NCI-H748 (cell line): ENCODE measurements around the gene LY9.
"Not testable (repeated sequence)": the region's sequence is repeated elsewhere in the genome, so short reads cannot be mapped to it uniquely, and the experiment has no call there.

Experiments
- DNase-seq: peaks from one replicate; lab custom pipeline; 2025; ENCODE audit not compliant: unreplicated experiment; lab: John Stamatoyannopoulos, UW

The LY9 gene

GRCh38 chr1:160863061-160863773 is 67.2 kb downstream of the LY9 start:
- no peak for DNase-seq

DNA sequence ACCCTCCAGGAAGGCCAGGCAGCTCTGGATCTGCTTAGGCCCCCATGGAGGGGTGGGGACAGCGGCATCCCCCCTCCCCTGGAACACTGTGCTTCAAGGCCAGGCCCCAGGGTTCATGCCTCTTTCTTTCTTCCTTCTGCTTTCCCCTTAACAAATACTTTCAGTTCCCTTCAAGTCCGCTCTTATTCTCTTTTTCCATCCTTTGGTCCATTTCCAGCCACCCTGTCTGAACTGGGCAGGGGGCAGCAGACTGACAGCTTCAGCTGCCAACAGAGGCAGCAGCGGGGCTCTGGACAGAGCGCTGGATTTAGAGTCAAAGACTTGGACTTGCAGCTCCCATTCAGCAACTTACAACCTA is 67.8 kb downstream of the LY9 start:
- DNase-seq = no peak

- DNase-seq = no peak
Observed at GRCh38 chr1:160864173-160864572, 68.2 kb downstream of the LY9 start.

GRCh38 chr1:160865337-160865736 is 69.4 kb downstream of the LY9 start:
- no peak for DNase-seq

GRCh38 chr1:160866001-160866694 is 70.2 kb downstream of the LY9 start:
- DNase-seq = no peak

DNA sequence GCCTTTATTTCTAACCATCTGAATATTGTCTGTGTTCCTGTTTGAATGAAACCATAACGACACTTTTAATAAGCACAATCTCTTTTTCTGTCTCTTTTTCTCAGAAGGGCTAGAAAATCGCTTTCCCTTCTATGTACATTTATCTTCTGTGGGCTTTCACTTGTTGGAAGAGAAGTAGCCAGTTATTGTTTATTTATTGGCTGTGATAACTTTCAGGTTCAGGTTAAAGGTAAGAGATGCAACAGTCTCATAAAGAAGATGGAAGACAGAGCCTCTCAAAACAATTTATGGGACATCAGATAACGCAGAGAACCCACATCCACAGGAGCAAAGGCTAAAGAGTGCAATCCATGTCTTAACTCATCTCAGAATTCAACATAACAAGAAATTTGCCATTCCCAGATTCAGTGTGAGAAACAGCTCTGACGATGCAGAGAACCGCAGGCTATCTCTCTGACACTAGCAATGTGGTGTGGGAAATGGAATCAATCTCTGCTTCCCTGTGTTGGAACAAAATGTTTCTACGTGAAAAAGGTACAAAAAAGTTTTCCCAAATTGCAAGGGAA is 70.8 kb downstream of the LY9 start:
- no peak for DNase-seq

GRCh38 chr1:160867651-160868050 is 71.7 kb downstream of the LY9 start:
- DNase-seq = not testable (repeated sequence)

DNA sequence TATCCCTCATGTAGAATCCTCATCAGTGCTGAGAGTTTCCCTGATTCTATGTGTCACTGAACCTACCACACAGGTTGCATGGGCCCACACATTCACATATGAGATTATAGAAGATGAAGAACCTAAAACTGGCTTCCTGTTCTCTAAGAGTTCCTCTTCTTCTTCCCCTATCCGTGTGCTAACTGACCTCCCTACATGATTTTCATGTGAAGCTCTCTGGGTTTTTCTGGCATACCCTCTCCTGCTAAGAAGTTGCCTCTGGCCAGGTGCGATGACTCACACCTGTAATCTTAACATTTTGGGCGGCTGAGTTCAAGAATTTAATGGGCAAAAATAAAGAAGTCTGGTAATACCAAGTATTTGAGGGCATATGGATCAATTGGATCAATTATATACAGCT is 72.2 kb downstream of the LY9 start:
- no peak for DNase-seq

- DNase-seq = no peak
Observed at GRCh38 chr1:160874935-160875334, 79.0 kb downstream of the LY9 start.

DNA sequence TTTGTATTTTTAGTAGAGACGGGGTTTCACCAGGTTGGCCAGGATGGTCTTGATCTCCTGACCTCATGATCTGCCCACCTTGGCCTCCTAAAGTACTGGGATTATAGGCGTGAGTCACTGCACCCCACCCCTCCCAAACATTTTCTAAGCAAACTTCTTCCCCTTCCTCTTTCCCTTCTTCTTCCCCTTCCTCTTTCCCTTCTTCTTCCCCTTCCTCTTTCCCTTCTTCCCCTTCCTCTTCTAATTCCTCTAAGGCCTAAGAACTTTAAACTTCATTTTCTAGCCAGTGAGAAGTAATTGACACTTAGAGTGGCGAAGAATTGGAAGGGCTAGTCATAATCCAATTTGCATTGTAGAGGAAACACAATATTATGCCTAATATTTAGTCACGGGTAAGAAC is 79.6 kb downstream of the LY9 start:
- not testable (repeated sequence) for DNase-seq

DNA sequence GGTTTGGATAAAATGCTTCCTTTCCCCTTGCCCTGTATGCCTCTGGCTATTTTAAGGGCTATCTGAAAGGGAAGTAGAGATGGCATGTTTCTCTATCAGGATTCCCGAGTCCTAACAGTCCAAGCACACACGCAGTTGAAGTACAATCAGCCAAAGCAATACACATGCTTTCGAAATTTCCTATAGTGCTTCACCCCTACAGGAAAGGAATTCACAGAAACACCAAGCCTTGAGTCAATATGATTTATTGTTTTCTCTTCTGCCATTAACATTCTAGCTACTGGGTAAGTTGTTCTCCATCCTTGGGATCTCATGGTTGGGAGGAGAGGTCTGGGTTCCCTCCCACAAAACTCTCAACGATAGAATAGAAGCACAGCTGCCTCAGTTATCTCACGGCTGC is 80.3 kb downstream of the LY9 start:
- no peak for DNase-seq

DNA sequence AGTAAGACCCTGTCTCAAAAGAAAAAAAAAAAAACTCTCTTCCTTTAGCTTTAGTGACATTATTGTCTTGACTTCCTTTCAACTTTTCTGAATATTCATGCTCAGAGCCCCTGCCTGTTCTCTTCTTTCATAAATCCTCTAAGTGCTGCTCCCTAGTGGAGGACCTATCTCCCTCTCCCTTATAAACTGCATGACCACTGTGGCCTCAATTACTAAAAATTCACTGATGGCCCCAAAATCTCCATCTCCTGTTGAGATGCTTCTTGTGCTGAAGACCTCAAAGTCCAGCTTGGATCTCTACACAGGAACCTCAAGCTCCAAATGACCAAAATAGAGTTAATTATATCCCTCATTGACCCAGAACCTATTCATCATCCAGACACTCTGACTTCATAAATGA is 81.2 kb downstream of the LY9 start:
- DNase-seq = no peak
